IMR-90 (cell line): ENCODE data around the gene MCMBP. TPM values are rescaled to one million over a fixed set of nuclear protein-coding genes. Genes with fewer than 3 reads are reported as not detected.

Source experiments
- ATAC-seq: fragments of 200-7000 bp; cut with Tn5 transposase; 2 replicates; pipeline ENCODE4 v1.9.1; 2020; ENCODE audit warnings: low read depth, mild to moderate bottlenecking, moderate library complexity
- BruUV-seq: library from RNA; stranded (reverse); fragments of 400-500 nt; replicated peaks from 2 replicates; lab custom pipeline; 2021; lab: Mats Ljungman, UMichigan
- CTCF ChIA-PET: fragments of 300-600 bp; formaldehyde crosslinking; extraction: SDS; loops from one replicate; lab custom pipeline; 2021; ENCODE audit warnings: antibody characterized with exemption; lab: Yijun Ruan, JAX
- POLR2A ChIA-PET: fragments of 300-600 bp; sonication (Branson Sonifier 250); formaldehyde crosslinking; loops from one replicate; lab custom pipeline; 2022; ENCODE audit warnings: antibody characterized with exemption; ENCODE audit not compliant: unreplicated experiment; lab: Charles Lee
- DNase-seq: peaks from one replicate; pipeline ENCODE4 v3.0.0; 2013
- H2AFZ ChIP-seq: replicated peaks from 2 replicates; pipeline ENCODE3; 2013; ENCODE audit warnings: low read length, mild to moderate bottlenecking; ENCODE audit not compliant: poor library complexity
- H2AK5ac ChIP-seq: 2 replicates; pipeline ENCODE4 v1.6.1; 2013; ENCODE audit warnings: low read depth, low read length, inconsistent platforms
- H2AK9ac ChIP-seq: replicated peaks from 2 replicates; pipeline ENCODE3; 2013; ENCODE audit warnings: mild to moderate bottlenecking, low read depth, low read length, moderate library complexity; ENCODE audit not compliant: poor library complexity
- H2BK120ac ChIP-seq: 2 replicates; pipeline ENCODE4 v1.6.1; 2013; ENCODE audit warnings: low read depth, low read length, inconsistent platforms
- H2BK15ac ChIP-seq: 3 replicates; pipeline ENCODE4 v1.6.1; 2013; ENCODE audit warnings: low read depth, low read length, inconsistent platforms
- H2BK20ac ChIP-seq: 2 replicates; pipeline ENCODE4 v1.6.1; 2013; ENCODE audit warnings: low read depth, mild to moderate bottlenecking, inconsistent platforms, low read length, moderate library complexity
- H2BK5ac ChIP-seq: 2 replicates; pipeline ENCODE4 v1.6.1; 2013; ENCODE audit warnings: mild to moderate bottlenecking, low read depth, low read length, inconsistent platforms; ENCODE audit not compliant: poor library complexity, severe bottlenecking
- H3K14ac ChIP-seq: replicated peaks from 2 replicates; pipeline ENCODE4 v1.6.1; 2013; ENCODE audit warnings: low read depth, low read length, inconsistent platforms
- H3K18ac ChIP-seq: 2 replicates; pipeline ENCODE4 v1.6.1; 2013; ENCODE audit warnings: low read depth, low read length, control low read depth
- H3K23ac ChIP-seq: 2 replicates; pipeline ENCODE4 v1.6.1; 2013; ENCODE audit warnings: low read depth, low read length, inconsistent platforms
- H3K27ac ChIP-seq: 2 replicates; pipeline ENCODE4 v1.5.1; 2013; ENCODE audit warnings: mild to moderate bottlenecking, control low read depth, low read length; ENCODE audit not compliant: insufficient read depth
- H3K27me3 ChIP-seq: 2 replicates; pipeline ENCODE4 v1.6.1; 2013; ENCODE audit warnings: low read length; ENCODE audit not compliant: control insufficient read depth, insufficient read depth
- H3K36me3 ChIP-seq: 2 replicates; pipeline ENCODE4 v1.6.1; 2013; ENCODE audit warnings: low read length, mixed read lengths; ENCODE audit not compliant: control insufficient read depth, insufficient read depth
- H3K4ac ChIP-seq: 2 replicates; pipeline ENCODE4 v1.6.1; 2013; ENCODE audit warnings: low read depth, low read length, inconsistent platforms
- H3K4me1 ChIP-seq: 2 replicates; pipeline ENCODE4 v1.6.1; 2013; ENCODE audit warnings: low read length, mixed read lengths; ENCODE audit not compliant: control insufficient read depth, insufficient read depth
- H3K4me2 ChIP-seq: 2 replicates; pipeline ENCODE4 v1.6.1; 2013; ENCODE audit warnings: low read depth, mild to moderate bottlenecking, control low read depth, low read length, moderate library complexity
- H3K4me3 ChIP-seq: 2 replicates; pipeline ENCODE4 v1.5.1; 2013; ENCODE audit warnings: low read depth, mild to moderate bottlenecking, control low read depth, low read length, moderate library complexity; ENCODE audit not compliant: insufficient read depth
- H3K56ac ChIP-seq: 2 replicates; pipeline ENCODE4 v1.6.1; 2013; ENCODE audit warnings: low read length, inconsistent platforms; ENCODE audit not compliant: insufficient read depth; ENCODE audit errors: extremely low read depth
- H3K79me1 ChIP-seq, 2 experiments: 2 replicates each; pipeline ENCODE4 v1.6.1; 2013; ENCODE audit warnings: low read length in 2 of 2, inconsistent platforms in 1 of 2, low read depth in 1 of 2
- H3K9ac ChIP-seq: 2 replicates; pipeline ENCODE4 v1.6.1; 2013; ENCODE audit warnings: low read depth, low read length, control low read depth
- H3K9me1 ChIP-seq: 2 replicates; pipeline ENCODE4 v1.6.1; 2013; ENCODE audit warnings: low read length, inconsistent platforms; ENCODE audit not compliant: insufficient read depth
- H3K9me3 ChIP-seq: 2 replicates; pipeline ENCODE4 v1.6.1; 2013; ENCODE audit warnings: low read length; ENCODE audit not compliant: control insufficient read depth, insufficient read depth
- H4K20me1 ChIP-seq: 2 replicates; pipeline ENCODE4 v1.6.1; 2013; ENCODE audit warnings: low read length, inconsistent platforms; ENCODE audit not compliant: insufficient read depth
- H4K5ac ChIP-seq: 2 replicates; pipeline ENCODE4 v1.6.1; 2013; ENCODE audit warnings: mild to moderate bottlenecking, low read depth, low read length, control low read depth
- H4K8ac ChIP-seq, 2 experiments: 2 replicates each; pipeline ENCODE4 v1.6.1; 2013; ENCODE audit warnings: low read depth in 2 of 2, low read length in 2 of 2, control low read depth in 1 of 2, inconsistent platforms in 1 of 2
- H4K91ac ChIP-seq: 2 replicates; pipeline ENCODE4 v1.6.1; 2013; ENCODE audit warnings: low read depth, low read length, inconsistent platforms; ENCODE audit not compliant: insufficient read depth
- BHLHE40 ChIP-seq: fragments of 150-350 bp; IDR thresholded peaks from 2 replicates; pipeline ENCODE4 v1.6.1; 2016; ENCODE audit warnings: mild to moderate bottlenecking, low read depth, low read length
- WGBS, 2 experiments: methylation state at CpG; one replicate each; pipeline versions ENCODE4 v1.1.5 to v1.1.7; 2013; ENCODE audit warnings: missing lambda C conversion rate in 2 of 2; ENCODE audit not compliant: insufficient read length in 1 of 2; ENCODE audit errors: extremely low coverage in 2 of 2; 5-methylcytosine and 5-hydroxymethylcytosine counted together
- dilution Hi-C: fragments of 300-500 bp; cut with HindIII; formaldehyde crosslinking; loops from one replicate; pipeline ENCODE4 v1.14.3; 2018; ENCODE audit warnings: low sequenced_read_pairs; ENCODE audit not compliant: unreplicated experiment
- in situ Hi-C: fragments of 300-500 bp; cut with MboI; formaldehyde crosslinking; loops from 3 replicates; pipeline ENCODE4 v1.14.3; 2019; ENCODE audit warnings: low sequenced_read_pairs, inconsistent platforms, mixed read lengths
- intact Hi-C: fragments of 100-400 bp; cut with micrococcal nuclease; formaldehyde crosslinking; loops from 2 replicates; pipeline ENCODE4 v1.10.0; 2022
- polyA plus RNA-seq, 3 experiments: library from polyadenylated mRNA; depleted of rRNA; stranded (reverse); fragments of >200 nt; gene quantifications; 2 replicates each; pipeline ENCODE4 v1.2.3, GENCODE V29; 2012; ENCODE audit warnings: low replicate concordance in 1 of 3
- total RNA-seq: library from RNA; depleted of rRNA; stranded (reverse); fragments of >200 nt; gene quantifications from 2 replicates; pipeline ENCODE4 v1.2.3, GENCODE V29; 2012
- TF ChIP-seq, protein P1 (sequence below): fragments of 150-350 bp; IDR thresholded peaks from 2 replicates; pipeline ENCODE4 v1.6.1; 2016; ENCODE audit warnings: low read depth, mild to moderate bottlenecking, low read length, moderate library complexity, borderline replicate concordance

The MCMBP gene
- total and polyA plus RNA-seq, 2 of the 4 experiments (the other 2 are of a cell fraction): 39.0 to 59.9 TPM

DNA sequence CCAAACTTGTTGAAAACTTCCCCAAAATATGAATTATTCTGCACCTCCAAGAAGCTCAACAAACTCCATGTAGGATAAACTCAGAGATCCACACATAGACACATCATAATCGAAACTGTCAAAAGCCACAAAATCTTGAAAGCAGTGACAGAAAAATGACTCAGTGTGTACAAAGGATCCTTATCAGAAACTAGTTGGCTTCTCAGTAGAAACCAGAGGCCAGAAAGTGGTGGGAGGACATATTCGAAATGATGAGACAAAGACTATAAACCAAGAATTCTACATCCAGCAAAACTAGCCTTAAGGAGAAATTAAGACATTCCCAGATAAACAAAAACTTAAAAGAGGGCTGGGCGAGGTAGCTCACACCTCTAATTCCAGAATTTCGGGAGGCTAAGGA, 38.5 kb downstream of the MCMBP start:
- ATAC-seq: no peak
- POLR2A ChIA-PET: no interaction called here

More for the DNA sequence above, 38.5 kb downstream of the MCMBP start:
- peaks cover 5% of the 10 kb centered on the region; the same call in 1 of the 2 replicates for H3K9me1 ChIP-seq
- 83% methylated on average over 1 of the region's 4 CpGs; no CpG with 5 or more reads in 1 of the 2 experiments for WGBS, 2 experiments
- no peaks in the 10 kb centered on the region for H3K27me3 ChIP-seq
- peaks cover 51% of the 10 kb centered on the region for H3K36me3 ChIP-seq
- TF ChIP-seq, protein P1, sequence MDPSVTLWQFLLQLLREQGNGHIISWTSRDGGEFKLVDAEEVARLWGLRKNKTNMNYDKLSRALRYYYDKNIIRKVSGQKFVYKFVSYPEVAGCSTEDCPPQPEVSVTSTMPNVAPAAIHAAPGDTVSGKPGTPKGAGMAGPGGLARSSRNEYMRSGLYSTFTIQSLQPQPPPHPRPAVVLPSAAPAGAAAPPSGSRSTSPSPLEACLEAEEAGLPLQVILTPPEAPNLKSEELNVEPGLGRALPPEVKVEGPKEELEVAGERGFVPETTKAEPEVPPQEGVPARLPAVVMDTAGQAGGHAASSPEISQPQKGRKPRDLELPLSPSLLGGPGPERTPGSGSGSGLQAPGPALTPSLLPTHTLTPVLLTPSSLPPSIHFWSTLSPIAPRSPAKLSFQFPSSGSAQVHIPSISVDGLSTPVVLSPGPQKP: no peak
- no peak for TF ChIP-seq BHLHE40
- H3K4me1 ChIP-seq: no peaks in the 10 kb centered on the region
- H2AK9ac ChIP-seq: no peak overlapping the region
- H3K4me2 ChIP-seq: no peak overlapping the region
- in situ Hi-C loops (no loop called here), intact Hi-C loops (no loop called here), dilution Hi-C loops (no loop called here)
- H4K8ac ChIP-seq: no peak overlapping the region
- peaks cover 14 to 17% of the 10 kb centered on the region in 2 experiments for H3K79me1 ChIP-seq
- H3K23ac ChIP-seq: no peak overlapping the region; the same call in 1 of the 2 replicates
- H3K9ac ChIP-seq: no peak overlapping the region
- BruUV-seq: no TSS peak
- H3K18ac ChIP-seq: no peak overlapping the region
- H3K27ac ChIP-seq: no peak overlapping the region
- H2BK120ac ChIP-seq: no peak overlapping the region
- H3K4me3 ChIP-seq: no peak overlapping the region
- H2BK5ac ChIP-seq: no peak overlapping the region
- no peak overlapping the region for H2BK15ac ChIP-seq
- H2BK20ac ChIP-seq: no peak overlapping the region
- no peak overlapping the region for H3K56ac ChIP-seq
- no peaks in the 10 kb centered on the region for H3K9me3 ChIP-seq
- CTCF ChIA-PET: interaction anchor here (0.6 kb wide), 1 partner anchor 25 kb away, joined by 3 read pairs; no protein-coding TSS in a partner anchor
- no peaks in the 10 kb centered on the region for H4K20me1 ChIP-seq
- no peak for DNase-seq
- H4K5ac ChIP-seq: no peak overlapping the region
- no peak overlapping the region for H4K91ac ChIP-seq
- no peak overlapping the region for H2AK5ac ChIP-seq
- H2AFZ ChIP-seq: no peak overlapping the region
- no peak overlapping the region for H3K4ac ChIP-seq
- H3K14ac ChIP-seq: no peak overlapping the region
